Nephron progenitor cell (in vitro differentiated cells): ENCODE measurements around the gene SMARCD1.
A peak's percentile ranks its signal among the peaks of the same experiment; 100 is the strongest.

ENCODE experiments used
- DNase-seq: peaks from one replicate; pipeline ENCODE4 v3.0.0; 2021
- H3K27ac Mint-ChIP-seq: 2 replicates; pipeline ENCODE4 v1.8.0; 2021; ENCODE audit warnings: mild to moderate bottlenecking, moderate library complexity, mixed read lengths
- H3K27me3 Mint-ChIP-seq: 2 replicates; pipeline ENCODE4 v1.8.0; 2021; ENCODE audit warnings: mild to moderate bottlenecking, low read depth, mixed read lengths; ENCODE audit not compliant: poor library complexity
- H3K36me3 Mint-ChIP-seq: 2 replicates; pipeline ENCODE4 v1.8.0; 2021; ENCODE audit warnings: low read depth, mixed read lengths
- H3K4me1 Mint-ChIP-seq: 2 replicates; pipeline ENCODE4 v1.8.0; 2021; ENCODE audit warnings: mixed read lengths
- H3K4me3 Mint-ChIP-seq: 2 replicates; pipeline ENCODE4 v1.8.0; 2021; ENCODE audit warnings: mild to moderate bottlenecking, moderate library complexity, mixed read lengths
- H3K9me3 Mint-ChIP-seq: 2 replicates; pipeline ENCODE4 v1.8.0; 2021; ENCODE audit warnings: mild to moderate bottlenecking, moderate library complexity, mixed read lengths
- TF ChIP-seq, protein P1 (sequence below): fragments of 200-600 bp; sonication (generic); IDR thresholded peaks from 2 replicates; pipeline ENCODE4 v1.5.0; 2021; ENCODE audit warnings: antibody characterized with exemption

The SMARCD1 gene

DNA sequence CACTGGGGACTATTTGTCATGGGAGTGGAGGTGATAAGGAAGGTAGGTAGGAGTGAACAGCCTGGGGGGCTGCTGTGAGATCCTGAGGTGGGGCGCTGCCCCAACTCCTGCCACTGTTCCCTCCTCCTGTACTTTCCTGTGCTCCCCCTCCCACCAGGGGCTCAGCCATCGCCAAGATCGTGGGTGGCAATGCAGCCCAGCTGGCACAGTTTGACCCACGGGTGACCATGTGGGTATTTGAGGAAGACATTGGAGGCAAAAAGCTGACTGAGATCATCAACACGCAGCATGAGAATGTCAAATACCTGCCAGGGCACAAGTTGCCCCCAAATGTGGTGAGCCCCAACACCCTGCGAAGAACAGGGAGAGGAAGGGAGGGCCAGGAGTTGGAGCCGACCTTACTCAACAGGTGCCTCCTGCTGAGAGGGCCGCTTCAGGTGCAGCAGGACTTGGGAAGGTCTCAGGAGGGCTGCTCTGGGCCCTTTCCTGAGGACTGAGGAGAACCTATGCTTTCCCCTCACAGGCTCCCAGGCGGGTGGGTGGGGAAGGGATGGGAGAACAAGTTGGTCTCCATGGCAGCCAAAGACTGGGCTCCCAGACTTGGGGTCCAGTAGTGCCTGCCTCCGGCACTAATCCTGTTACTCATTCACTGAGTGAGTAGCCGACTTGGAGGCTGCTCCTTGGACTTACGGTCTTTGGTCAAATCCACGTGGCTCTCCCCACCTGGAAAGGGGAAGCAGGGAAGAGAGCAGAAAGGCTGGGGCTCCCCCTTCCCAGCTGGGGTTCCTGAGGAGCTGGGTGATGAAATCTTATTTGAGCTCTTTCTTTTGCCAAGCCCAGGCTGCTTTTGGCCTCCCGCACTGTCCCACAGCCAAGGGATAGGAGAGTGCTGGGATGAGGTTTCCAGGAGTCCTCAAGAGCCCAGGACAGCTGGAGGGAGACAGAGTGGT, 19.6 kb downstream of the SMARCD1 start:
- Mint-ChIP-seq H3K36me3 (peaks cover 11% of the 10 kb centered on the region), H3K27me3 (peaks cover 5% of the 10 kb centered on the region), H3K4me3 (no peak overlapping the region), H3K27ac (no peak overlapping the region), H3K9me3 (no peaks in the 10 kb centered on the region), H3K4me1 (peaks cover 65% of the 10 kb centered on the region)
- TF ChIP-seq, protein P1, sequence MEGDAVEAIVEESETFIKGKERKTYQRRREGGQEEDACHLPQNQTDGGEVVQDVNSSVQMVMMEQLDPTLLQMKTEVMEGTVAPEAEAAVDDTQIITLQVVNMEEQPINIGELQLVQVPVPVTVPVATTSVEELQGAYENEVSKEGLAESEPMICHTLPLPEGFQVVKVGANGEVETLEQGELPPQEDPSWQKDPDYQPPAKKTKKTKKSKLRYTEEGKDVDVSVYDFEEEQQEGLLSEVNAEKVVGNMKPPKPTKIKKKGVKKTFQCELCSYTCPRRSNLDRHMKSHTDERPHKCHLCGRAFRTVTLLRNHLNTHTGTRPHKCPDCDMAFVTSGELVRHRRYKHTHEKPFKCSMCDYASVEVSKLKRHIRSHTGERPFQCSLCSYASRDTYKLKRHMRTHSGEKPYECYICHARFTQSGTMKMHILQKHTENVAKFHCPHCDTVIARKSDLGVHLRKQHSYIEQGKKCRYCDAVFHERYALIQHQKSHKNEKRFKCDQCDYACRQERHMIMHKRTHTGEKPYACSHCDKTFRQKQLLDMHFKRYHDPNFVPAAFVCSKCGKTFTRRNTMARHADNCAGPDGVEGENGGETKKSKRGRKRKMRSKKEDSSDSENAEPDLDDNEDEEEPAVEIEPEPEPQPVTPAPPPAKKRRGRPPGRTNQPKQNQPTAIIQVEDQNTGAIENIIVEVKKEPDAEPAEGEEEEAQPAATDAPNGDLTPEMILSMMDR, result no peak
- DNase-seq, result no peak

DNA sequence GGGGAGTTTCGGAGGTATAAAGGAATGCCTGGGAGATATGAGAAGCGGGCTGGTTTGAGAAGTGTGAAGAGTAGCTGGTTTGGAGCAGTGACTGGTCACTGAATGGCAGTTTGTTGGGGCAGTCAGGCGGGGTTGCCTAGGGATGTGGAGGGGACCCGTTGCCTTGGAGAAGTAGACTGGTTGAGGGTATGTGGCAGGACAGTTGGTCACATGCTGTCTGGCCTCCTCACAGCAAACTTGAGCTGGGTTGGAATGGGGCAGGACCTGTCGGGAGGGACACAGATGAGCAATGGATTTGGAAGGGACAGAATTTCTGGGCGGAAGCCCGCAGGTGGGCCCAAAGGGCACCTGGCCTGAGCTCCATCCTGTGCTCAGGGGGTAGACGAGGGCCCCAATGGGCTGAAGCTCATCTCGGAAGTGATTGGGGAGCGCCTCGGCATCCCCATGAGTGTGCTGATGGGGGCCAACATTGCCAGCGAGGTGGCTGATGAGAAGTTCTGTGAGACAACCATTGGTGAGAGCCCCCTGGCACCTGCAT, 20.8 kb downstream of the SMARCD1 start:
- no peaks in the 10 kb centered on the region for H3K36me3 Mint-ChIP-seq
- DNase-seq, result no peak
- no peak overlapping the region for H3K4me3 Mint-ChIP-seq
- no peaks in the 10 kb centered on the region for H3K9me3 Mint-ChIP-seq
- no peak overlapping the region for H3K27ac Mint-ChIP-seq
- H3K27me3 Mint-ChIP-seq, result peaks cover 5% of the 10 kb centered on the region
- H3K4me1 Mint-ChIP-seq, result peaks cover 78% of the 10 kb centered on the region
- TF ChIP-seq, protein P1, result no peak

DNA sequence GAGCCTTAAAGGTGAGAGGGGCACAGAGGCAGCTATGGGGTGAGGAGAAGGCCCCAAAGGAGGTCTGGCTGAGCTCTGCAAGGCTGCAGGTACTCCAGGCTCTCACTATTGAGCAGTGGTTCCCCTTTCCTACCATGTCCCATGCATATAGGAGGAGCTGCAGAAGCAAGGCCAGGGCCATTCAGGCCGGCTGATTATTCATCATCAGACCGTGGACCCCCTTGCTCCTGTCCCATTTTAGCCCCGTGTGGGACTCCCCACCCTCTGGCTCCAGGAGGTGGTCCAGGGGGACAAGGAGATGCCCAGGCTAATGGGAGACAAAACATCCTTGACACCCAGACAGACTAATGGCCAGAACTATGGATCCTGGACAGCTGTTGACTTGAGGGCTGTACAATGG, 21.8 kb downstream of the SMARCD1 start:
- Mint-ChIP-seq H3K4me3 (no peak overlapping the region), H3K9me3 (no peaks in the 10 kb centered on the region), H3K27me3 (peaks cover 5% of the 10 kb centered on the region), H3K27ac (no peak overlapping the region), H3K4me1 (peaks cover 78% of the 10 kb centered on the region), H3K36me3 (no peaks in the 10 kb centered on the region)
- TF ChIP-seq, protein P1, result no peak
- no peak for DNase-seq

DNA sequence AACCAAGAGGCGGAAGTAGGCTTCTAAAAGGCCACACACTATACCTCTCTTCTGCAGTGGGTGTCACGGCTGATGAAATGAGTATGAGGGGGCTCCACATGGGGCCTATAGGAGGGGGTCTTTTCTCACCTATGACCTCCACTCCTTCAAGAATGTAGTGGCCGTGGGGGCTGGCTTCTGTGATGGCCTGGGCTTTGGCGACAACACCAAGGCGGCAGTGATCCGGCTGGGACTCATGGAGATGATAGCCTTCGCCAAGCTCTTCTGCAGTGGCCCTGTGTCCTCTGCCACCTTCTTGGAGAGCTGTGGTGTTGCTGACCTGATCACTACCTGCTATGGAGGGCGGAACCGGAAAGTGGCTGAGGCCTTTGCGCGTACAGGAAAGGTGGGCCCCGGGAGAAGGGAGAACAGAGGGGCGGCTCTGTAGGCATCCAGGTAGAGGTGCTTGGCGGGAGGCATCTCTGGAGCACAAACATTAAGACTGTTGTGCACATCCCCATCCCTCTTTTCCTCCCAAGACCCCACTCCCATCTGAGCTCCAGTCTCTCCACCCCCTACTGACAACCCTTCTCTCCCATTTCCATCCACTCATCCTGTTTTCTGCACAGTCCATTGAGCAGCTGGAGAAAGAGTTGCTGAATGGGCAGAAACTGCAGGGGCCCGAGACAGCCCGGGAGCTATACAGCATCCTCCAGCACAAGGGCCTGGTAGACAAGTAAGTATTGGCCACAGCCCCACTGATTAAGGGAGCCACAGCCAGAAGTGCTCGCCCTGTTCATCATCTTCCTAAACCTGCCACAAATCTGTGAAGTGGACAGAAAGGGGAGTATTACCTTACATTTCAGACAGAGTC, 22.5 kb downstream of the SMARCD1 start:
- Mint-ChIP-seq H3K4me3 (no peak overlapping the region), H3K27ac (no peak overlapping the region), H3K9me3 (no peaks in the 10 kb centered on the region), H3K4me1 (peaks cover 77% of the 10 kb centered on the region), H3K27me3 (peaks cover 5% of the 10 kb centered on the region), H3K36me3 (no peaks in the 10 kb centered on the region)
- no peak for DNase-seq
- TF ChIP-seq, protein P1, result no peak

DNA sequence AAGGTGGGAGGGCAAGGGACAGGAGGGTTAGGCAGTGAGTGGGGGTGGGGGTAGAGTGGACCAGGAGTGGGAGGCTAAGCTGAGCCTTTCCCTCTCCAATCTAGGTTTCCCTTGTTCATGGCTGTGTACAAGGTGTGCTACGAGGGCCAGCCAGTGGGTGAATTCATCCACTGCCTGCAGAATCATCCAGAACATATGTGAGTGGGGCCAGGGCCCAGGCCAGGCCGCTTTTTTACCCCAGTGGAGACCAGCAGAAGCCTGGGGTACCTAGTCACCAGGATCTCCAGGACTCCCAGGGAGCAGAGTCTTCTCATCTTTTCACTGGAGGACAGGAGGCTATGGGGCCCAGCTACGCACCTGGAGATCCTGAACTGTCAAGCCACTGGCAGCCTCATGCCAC, 24.2 kb downstream of the SMARCD1 start:
- no peak overlapping the region for H3K4me3 Mint-ChIP-seq
- peaks cover 5% of the 10 kb centered on the region for H3K27me3 Mint-ChIP-seq
- H3K36me3 Mint-ChIP-seq, result peaks cover under 1% of the 10 kb centered on the region
- peaks cover 68% of the 10 kb centered on the region for H3K4me1 Mint-ChIP-seq
- peak overlapping the region; percentile 96 for H3K27ac Mint-ChIP-seq
- no peaks in the 10 kb centered on the region for H3K9me3 Mint-ChIP-seq
- no peak for DNase-seq
- TF ChIP-seq, protein P1, result no peak
